ENCODE results near the gene CHRM2. TPM values are rescaled to one million over a fixed set of nuclear protein-coding genes. Genes with fewer than 3 reads are reported as not detected.

Gene CHRM2
- total RNA-seq, 2 donors from 2014 or later: 45.8 to 90.7 TPM

GRCh38 chr7:136942994-136943393 lies 74.5 kb downstream of the CHRM2 start:
- intact Hi-C loops (cut with DNase I): no loop called here
- no peak for DNase-seq

DNA sequence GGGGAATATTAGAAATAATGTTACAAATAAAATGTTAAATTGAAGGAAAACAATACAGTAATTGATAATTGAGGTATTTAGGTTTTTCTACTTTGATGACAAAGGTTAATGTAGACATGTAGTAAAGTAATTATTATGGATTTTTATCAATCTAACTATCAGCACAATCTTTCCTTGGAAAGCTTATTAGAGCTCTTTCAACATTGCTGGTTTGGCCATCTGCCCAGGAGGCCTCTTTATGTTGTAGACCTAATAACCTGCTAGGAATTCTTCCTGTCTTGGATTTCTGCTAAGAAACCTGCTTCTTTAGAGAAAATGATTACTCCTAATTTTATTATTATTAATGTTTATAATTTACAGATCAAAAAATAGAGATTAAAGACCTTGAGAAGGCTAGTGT lies 78.9 kb downstream of the CHRM2 start:
- intact Hi-C loops (cut with DNase I): no loop called here
- DNase-seq (no peak), ATAC-seq (no peak)

More at GRCh38 chr7:136942994-136943393, 74.5 kb downstream of the CHRM2 start:
- ATAC-seq: no peak

- intact Hi-C loops (cut with DNase I): no loop called here
Observed at GRCh38 chr7:136950331-136950730, 81.9 kb downstream of the CHRM2 start.

GRCh38 chr7:136953386-136953785 lies 84.9 kb downstream of the CHRM2 start:
- ATAC-seq (no peak), DNase-seq (no peak)
- intact Hi-C loops (cut with DNase I): no loop called here

More at GRCh38 chr7:136950331-136950730, 81.9 kb downstream of the CHRM2 start:
- DNase-seq (no peak), ATAC-seq (no peak)

DNA sequence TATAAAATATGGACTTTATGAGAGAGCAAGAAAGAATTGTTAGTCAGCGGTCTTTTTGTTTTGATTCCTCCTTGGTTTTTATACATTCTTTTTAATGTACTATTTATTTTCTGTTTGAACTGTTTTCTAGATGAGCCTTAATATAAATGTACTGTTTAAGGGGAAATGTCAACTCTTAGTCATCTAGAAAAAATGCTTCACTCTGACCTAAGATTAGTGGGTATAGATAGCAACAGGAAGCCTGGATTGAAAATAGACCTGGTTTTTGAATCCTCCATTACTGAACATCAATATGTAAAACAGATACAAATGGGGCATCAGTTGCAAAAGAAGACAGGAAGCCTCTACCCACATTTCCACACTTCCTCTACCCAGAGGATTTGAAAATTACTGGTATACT lies 87.8 kb downstream of the CHRM2 start:
- DNase-seq: no peak
- ATAC-seq: no peak
- intact Hi-C loops (cut with DNase I): no loop called here

DNA sequence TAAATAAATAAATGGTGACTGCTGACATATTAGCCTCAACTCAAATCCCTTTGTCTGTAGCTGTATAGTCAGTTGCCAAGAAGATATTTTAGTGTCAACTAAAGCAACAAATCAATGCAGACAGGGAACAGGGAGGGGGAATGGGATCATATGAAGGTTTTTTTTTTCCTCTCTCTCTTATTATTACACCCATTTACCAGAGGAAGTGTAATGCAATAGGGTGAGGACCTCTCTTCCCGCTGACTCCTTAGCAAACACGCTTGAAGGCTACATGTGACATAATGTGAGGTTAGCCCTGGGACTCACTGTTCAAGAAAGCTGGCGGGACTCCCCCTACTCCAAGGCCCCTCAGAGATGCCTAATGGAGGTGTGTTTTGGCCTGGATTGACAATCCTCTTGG lies 88.2 kb downstream of the CHRM2 start:
- DNase-seq (no peak), ATAC-seq (no peak)
- intact Hi-C loops (cut with DNase I): no loop called here

DNA sequence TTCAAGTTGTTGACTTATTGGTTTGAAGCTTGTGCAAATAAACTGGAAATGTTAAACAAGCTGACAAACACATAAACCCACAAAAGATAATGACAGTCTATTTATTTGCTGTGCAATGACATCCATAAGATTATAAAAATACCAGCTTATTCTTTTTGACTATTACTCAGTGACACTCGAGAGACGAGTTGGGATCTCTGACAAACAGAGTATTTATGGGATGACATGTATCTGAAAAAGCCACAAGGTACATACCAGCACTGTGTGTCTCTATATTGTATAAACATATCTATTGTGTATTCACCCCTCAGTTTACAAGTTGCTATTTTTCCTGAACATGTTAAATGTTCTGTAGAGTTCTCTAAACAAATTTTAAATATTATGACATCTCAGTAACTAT lies 88.9 kb downstream of the CHRM2 start:
- intact Hi-C loops (cut with DNase I): no loop called here
- peak in 1 of 2 donors; percentile 20 for ATAC-seq
- DNase-seq: no peak

GRCh38 chr7:136958016-136958415 lies 89.6 kb downstream of the CHRM2 start:
- intact Hi-C loops (cut with DNase I): no loop called here
- ATAC-seq (peak in 1 of 2 donors; percentile 36), DNase-seq (no peak)

DNA sequence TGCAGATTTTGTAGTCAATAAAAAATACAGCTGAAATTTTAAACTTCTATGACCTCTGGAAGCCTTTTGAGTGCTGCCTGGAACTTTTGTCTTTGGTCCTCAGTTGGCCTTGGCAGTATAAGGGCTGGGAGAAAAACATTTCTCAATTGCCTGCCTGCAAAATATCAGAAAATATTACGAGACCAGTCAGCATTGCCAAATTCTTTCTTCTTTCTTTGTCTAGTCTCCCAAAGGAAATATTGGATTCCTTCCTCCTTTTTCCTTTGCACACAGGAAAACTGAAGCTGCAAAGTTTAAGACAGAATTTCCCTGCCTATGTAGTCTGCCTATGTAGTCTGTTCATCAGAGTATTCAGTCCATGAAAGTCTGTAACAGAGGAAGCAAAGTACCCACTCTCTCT lies 95.9 kb downstream of the CHRM2 start:
- intact Hi-C loops (cut with DNase I): no loop called here
- peak in 1 of 2 donors; percentile 69 for ATAC-seq
- DNase-seq: no peak

DNA sequence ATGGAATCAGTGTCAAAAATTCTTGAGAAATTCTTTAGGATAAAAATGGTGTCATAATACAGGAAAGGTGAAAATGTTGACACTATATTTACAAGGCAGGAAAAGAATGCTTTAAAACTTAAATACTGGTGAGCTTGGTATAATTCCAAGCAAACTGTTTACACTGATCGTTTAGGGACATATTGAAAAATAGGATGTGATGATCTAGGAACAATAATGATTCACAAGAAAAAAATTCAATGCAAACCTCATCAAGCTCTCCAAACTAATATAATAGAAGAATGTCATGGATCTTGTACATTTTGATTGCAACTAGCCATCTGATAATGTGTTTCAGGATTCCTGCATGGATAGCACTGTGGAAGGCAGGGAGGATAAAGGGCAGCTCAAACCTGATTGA lies 98.4 kb downstream of the CHRM2 start:
- intact Hi-C loops (cut with DNase I): no loop called here
- ATAC-seq: no peak

GRCh38 chr7:136969761-136970160 lies 101.3 kb downstream of the CHRM2 start:
- intact Hi-C loops (cut with DNase I): no loop called here
- ATAC-seq (no peak), DNase-seq (no peak)

More for the DNA sequence above, 98.4 kb downstream of the CHRM2 start:
- no peak for DNase-seq

DNA sequence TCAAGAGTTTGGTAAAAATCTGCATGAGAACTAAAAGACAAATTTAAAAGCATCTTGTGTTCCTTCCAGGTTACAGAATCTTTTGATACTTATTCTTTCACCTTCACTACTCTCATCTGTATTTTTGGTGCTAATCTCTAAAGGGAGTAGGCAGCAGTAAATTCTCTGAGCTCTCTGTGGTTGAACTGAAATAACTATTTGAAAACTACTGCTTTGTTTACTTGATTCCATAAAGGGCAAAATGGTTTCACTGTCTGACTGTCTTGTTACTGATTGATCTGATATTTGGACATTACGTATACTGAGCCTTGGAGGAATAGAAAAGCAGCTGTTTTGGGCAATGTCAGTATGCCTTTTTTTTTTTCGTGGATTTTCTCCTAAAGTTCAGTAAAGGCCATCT lies 103.3 kb downstream of the CHRM2 start:
- ATAC-seq: no peak
- intact Hi-C loops (cut with DNase I): no loop called here
- no peak for DNase-seq

GRCh38 chr7:136976504-136977251 lies 108.2 kb downstream of the CHRM2 start:
- DNase-seq (no peak), ATAC-seq (no peak)
- intact Hi-C loops (cut with DNase I): no loop called here

DNA sequence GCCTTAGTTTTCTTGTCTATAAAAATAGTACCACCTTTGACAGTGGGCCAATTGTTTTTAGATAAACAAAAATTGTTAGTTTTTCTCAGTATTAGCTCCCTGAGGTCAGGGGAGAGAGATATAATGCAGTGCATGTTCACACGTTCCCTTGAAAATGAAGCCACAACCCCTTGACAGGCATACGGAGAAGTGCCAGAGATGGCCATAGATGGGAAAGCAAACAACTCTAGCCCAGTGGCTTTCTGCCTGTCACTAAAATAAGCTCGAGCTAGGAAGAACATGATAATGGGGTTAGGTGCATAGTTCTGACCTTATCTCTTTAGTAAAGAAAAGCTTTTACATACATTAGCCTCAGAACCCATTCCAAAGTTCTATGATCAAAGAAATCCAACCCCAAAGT lies 124.9 kb downstream of the CHRM2 start:
- no peak for DNase-seq
- ATAC-seq: peak; percentile 57 to 74
- intact Hi-C loops (cut with DNase I): no loop called here

GRCh38 chr7:136997735-136998134 lies 129.3 kb downstream of the CHRM2 start:
- DNase-seq (no peak), ATAC-seq (peak; percentile 58 to 84)
- intact Hi-C loops (cut with DNase I): no loop called here

DNA sequence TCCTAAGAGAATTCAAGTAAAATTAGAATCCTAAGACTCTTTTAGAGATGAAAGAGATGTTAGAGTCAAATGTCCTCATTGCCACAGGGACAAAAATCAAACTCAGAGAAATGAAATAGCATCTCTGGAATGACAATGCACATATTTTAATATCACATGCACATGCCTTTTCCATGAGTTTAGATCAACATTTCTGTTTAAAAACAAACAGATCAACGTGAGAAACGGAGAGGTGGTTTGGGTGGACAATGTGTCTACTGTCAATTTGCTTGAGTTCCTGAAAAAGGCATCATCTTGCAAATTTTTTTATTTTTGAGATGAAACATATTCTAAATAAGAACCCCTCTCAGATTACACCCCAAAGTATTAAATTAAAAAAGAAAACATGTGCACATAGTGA lies 130.0 kb downstream of the CHRM2 start:
- ATAC-seq: no peak
- intact Hi-C loops (cut with DNase I): no loop called here
- no peak for DNase-seq

DNA sequence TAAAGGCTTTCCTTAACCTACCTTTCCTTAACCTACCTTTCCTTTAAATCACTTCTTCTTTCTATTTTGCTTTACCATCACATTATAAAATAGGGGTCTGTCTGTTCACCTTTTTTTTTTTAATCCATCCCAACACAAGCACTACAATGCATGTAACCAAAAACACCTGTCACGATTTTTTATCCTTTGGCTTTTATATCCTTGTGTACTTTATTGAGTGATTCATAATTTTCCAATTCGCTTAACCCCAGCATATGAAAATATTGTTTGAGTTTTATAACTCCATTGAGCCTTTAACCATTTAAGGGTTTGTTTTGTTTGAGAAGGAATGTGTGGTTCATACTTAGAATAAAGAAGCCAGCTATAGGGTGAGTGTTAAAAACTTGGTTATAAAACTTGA lies 132.2 kb downstream of the CHRM2 start:
- intact Hi-C loops (cut with DNase I): no loop called here
- no peak for DNase-seq
- no peak for ATAC-seq

DNA sequence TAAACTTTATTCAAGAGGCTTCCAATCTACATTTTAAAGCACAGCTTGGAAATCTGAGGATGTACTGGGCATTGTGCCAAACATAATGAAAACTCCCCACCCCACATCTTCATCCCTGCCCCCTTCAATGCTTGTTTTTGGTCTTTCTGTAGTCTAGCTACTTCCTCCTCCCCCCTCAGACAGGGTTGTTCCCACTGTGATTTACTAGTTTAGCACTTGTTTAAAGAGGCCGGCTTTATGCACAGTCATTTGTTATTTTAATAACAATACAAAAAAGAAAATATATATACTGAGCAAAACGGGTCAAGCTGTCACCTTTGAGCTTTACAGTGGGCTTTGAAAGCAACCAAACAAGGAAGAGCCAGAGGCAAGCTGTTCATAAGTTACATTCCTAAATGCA lies 132.6 kb downstream of the CHRM2 start:
- DNase-seq (no peak), ATAC-seq (no peak)
- intact Hi-C loops (cut with DNase I): no loop called here

- intact Hi-C loops (cut with DNase I): no loop called here
- DNase-seq (no peak), ATAC-seq (no peak)
Observed at GRCh38 chr7:137001478-137001877, 133.0 kb downstream of the CHRM2 start.

GRCh38 chr7:137003086-137003485 lies 134.6 kb downstream of the CHRM2 start:
- ATAC-seq: no peak
- DNase-seq: no peak
- intact Hi-C loops (cut with DNase I): no loop called here

- no peak for DNase-seq
- intact Hi-C loops (cut with DNase I): no loop called here
- no peak for ATAC-seq
Observed at GRCh38 chr7:137003566-137003965, 135.1 kb downstream of the CHRM2 start.

Measured in left cardiac atrium (tissue), 4 donors.